BLaER1 treated with 17β-estradiol and CSF1 and Interleukin-3, amounts not matched to agents 10 nM and 100 nM (cell line): ENCODE data around the gene TENT5C.

Experiments
- H3K27ac ChIP-seq, 11 experiments: shearing (Covaris generic); formaldehyde crosslinking; 2 replicates each; pipeline ENCODE4 v1.8.1; 2022
- H3K27me3 ChIP-seq, 11 experiments: shearing (Covaris generic); formaldehyde crosslinking; 2 replicates each; pipeline ENCODE4 v1.8.1; 2022
- H3K36me3 ChIP-seq, 11 experiments: shearing (Covaris generic); formaldehyde crosslinking; 2 replicates each; pipeline ENCODE4 v1.8.1; 2022
- H3K4me1 ChIP-seq, 10 experiments: shearing (Covaris generic); formaldehyde crosslinking; 2 replicates each; pipeline ENCODE4 v1.8.1; 2022
- H3K4me2 ChIP-seq, 11 experiments: shearing (Covaris generic); formaldehyde crosslinking; 2 replicates each; pipeline ENCODE4 v1.8.1; 2022
- H3K4me3 ChIP-seq, 10 experiments: shearing (Covaris generic); formaldehyde crosslinking; 2 replicates each; pipeline ENCODE4 v1.8.1; 2022
- H3K9ac ChIP-seq, 11 experiments: shearing (Covaris generic); formaldehyde crosslinking; 2 replicates each; pipeline ENCODE4 v1.8.1; 2022
- H3K9me3 ChIP-seq, 11 experiments: shearing (Covaris generic); formaldehyde crosslinking; replicated peaks in 1 of 11; 2 replicates each; pipeline ENCODE4 v1.8.1; 2022
- H4K20me1 ChIP-seq, 11 experiments: shearing (Covaris generic); formaldehyde crosslinking; 2 replicates each; pipeline ENCODE4 v1.8.1; 2022
- Cebpa-rat ChIP-seq, 11 experiments: shearing (Covaris generic); IDR thresholded peaks; 2 replicates each; pipeline ENCODE4 v1.8.1; 2022

The TENT5C gene

DNA sequence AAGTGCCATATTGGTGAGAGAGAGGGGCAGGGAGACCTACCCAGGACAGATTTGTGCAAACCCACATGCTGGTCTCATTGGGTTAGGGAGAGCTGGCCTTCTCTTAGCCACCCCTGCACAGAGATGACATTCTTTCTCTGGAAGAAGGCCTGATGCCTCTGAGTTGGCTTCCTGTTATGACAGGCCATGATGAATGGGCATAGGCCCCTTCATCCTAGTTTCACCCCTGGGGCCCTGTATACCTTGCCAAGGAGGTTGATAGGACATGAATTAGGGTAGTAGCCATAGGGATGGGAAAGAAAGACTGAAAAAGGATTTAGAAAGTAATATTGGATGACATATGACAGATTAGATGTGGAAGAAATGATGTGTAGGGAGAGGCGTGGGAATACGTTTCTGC, 46.6 kb downstream of the TENT5C start:
- Histone ChIP-seq H3K27me3 (no peaks in the 10 kb centered on the region), H3K36me3 (no peaks in the 10 kb centered on the region), H4K20me1 (no peaks in the 10 kb centered on the region), H3K4me2 (no peak overlapping the region), H3K4me3 (no peak overlapping the region), H3K9ac (no peak overlapping the region), H3K4me1 (peaks cover 8 to 30% (median 19%) of the 10 kb centered on the region in 10 experiments; a peak in 18 of 20 replicates), H3K27ac (no peak overlapping the region), H3K9me3 (no peaks in the 10 kb centered on the region)
- no peak for TF ChIP-seq Cebpa-rat (IDR thresholded peaks at IDR 0.05)

DNA sequence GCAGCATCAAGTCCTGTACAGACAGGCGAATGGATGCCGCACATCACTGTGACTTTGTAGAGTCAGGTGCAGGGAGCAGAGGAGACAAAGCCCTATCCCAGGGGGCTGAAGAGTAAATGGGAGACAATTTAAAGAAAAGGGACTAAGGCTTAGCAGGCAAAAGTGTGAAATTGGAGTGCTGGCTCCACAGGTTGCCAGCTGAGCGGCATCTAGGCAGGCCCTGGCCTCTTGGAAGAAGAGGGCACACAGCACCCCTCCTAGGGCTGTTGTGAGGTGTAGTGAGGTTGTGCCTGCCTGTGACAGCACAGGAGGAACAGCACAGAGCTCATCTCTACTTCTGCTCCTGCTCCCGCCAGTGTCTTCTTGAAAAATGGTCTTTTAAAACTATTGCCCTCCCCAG, 47.3 kb downstream of the TENT5C start:
- peak overlapping the region in 1 of 11 experiments; percentile 29; a peak in 1 of 22 replicates for H3K4me2 ChIP-seq
- no peaks in the 10 kb centered on the region for H3K36me3 ChIP-seq
- TF ChIP-seq Cebpa-rat (IDR thresholded peaks at IDR 0.05) = no peak
- H3K27ac ChIP-seq = no peak overlapping the region
- no peaks in the 10 kb centered on the region for H3K27me3 ChIP-seq
- peaks cover 9 to 34% (median 22%) of the 10 kb centered on the region in 10 experiments; a peak in 19 of 20 replicates for H3K4me1 ChIP-seq
- no peaks in the 10 kb centered on the region for H3K9me3 ChIP-seq
- no peaks in the 10 kb centered on the region for H4K20me1 ChIP-seq
- H3K4me3 ChIP-seq = no peak overlapping the region
- no peak overlapping the region for H3K9ac ChIP-seq

DNA sequence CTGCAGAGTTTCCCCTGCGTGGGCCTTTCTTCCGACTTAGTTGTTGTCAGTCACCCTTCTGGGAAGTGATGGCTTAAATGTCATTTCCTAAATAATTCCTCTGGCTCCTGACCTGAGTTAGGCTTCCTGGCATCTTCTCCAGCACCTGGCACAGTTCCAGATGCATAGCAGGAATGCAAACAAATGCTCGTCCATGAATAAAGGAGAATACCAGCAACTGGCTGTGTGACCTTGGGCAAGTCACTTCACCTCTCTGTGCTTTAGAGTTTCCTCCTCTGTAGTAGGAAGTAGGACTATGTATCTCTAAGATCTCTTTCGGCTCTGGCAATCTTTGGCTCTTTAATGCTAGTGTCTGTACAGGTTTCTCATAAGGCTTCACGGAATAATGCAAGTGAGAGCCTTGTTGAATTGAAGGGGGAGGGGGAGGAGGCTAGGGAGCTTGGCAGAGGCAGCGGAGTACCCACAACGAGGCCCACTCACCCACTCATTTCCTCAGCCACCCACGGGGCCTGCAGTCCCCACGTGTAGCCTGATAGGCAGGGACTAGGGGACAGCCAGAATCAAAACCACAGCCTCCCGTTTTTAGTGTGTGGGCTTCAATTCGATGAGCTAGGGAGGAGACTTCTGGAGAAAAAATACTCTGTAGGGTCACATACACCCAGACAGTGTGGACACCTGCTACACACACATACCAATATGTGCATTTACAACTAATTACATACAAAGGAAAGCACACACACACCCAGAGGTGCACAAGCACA, 48.1 kb downstream of the TENT5C start:
- no peak for TF ChIP-seq Cebpa-rat (IDR thresholded peaks at IDR 0.05)
- Histone ChIP-seq H4K20me1 (no peaks in the 10 kb centered on the region), H3K9me3 (no peaks in the 10 kb centered on the region), H3K36me3 (no peaks in the 10 kb centered on the region), H3K4me2 (peak overlapping the region in 10 of 11 experiments; percentile 16 to 54 (median 44); a peak in 18 of 22 replicates), H3K27ac (no peak overlapping the region), H3K9ac (no peak overlapping the region), H3K4me3 (no peak overlapping the region), H3K4me1 (peaks cover 9 to 42% (median 30%) of the 10 kb centered on the region in 10 experiments; a peak in 19 of 20 replicates), H3K27me3 (no peaks in the 10 kb centered on the region)

DNA sequence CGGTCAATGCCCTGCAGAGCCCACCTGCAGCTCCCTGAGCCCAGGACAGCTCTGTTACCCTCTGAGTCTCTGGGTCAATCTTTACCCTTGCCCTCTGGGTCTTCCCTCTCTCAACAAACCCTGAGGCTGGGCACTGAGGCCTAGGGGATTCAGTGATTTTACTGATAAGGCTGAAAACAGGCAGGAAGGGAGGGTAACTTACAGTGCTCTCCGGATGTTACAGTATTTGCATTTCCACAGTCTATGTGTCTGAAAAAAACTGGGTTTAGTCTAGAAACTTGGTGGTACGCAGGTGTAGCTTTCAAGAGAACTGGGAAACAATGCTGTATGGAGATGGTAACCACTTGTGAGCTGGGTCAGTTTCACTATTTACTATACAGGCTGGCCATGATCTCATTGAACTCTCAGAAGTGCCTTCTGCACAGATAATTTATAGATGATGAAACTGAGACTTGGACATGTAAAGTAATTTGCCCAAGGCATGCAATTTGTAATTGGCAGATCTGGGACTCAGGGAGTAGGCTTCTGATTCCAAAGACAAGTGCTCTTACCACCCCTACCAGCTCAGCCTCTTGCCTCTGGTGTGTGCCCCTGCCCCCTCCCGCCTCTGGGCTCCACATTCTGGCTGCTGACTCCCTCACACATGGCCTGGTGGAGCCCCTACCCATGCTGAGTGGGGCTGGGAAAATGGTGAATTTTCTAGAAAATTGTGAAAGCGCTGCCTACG, 48.8 kb downstream of the TENT5C start:
- TF ChIP-seq Cebpa-rat (IDR thresholded peaks at IDR 0.05) = no peak
- Histone ChIP-seq H3K36me3 (no peaks in the 10 kb centered on the region), H3K4me1 (peaks cover 9 to 49% (median 36%) of the 10 kb centered on the region in 10 experiments; a peak in 19 of 20 replicates), H3K4me3 (no peak overlapping the region), H3K27me3 (no peaks in the 10 kb centered on the region), H3K9ac (no peak overlapping the region), H3K27ac (no peak overlapping the region), H3K4me2 (peak overlapping the region in 9 of 11 experiments; percentile 16 to 54 (median 46); a peak in 16 of 22 replicates), H3K9me3 (no peaks in the 10 kb centered on the region), H4K20me1 (no peaks in the 10 kb centered on the region)

DNA sequence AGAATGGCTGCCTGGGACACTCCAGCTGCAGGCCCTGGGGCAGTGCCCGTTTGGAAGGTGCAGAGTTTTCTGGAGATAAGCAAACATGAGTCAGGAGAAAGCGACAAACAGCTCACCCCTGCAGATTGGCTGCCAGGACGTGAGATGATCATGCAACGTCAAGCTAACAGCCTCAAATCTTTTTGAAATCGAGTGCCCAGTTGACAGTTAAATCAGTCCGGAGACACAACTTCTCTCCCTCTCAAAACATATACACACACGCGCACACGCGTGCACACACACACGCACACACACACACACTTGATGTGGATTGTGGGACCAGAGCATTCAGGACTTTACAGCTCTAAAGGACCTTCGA, 49.4 kb downstream of the TENT5C start:
- Histone ChIP-seq H3K4me1 (peaks cover 9 to 54% (median 38%) of the 10 kb centered on the region in 10 experiments; a peak in 19 of 20 replicates), H4K20me1 (no peaks in the 10 kb centered on the region), H3K27ac (no peak overlapping the region), H3K9me3 (no peaks in the 10 kb centered on the region), H3K27me3 (no peaks in the 10 kb centered on the region), H3K36me3 (no peaks in the 10 kb centered on the region), H3K4me2 (peak overlapping the region in 1 of 11 experiments; percentile 46; a peak in 1 of 22 replicates), H3K4me3 (no peak overlapping the region), H3K9ac (no peak overlapping the region)
- no peak for TF ChIP-seq Cebpa-rat (IDR thresholded peaks at IDR 0.05)

DNA sequence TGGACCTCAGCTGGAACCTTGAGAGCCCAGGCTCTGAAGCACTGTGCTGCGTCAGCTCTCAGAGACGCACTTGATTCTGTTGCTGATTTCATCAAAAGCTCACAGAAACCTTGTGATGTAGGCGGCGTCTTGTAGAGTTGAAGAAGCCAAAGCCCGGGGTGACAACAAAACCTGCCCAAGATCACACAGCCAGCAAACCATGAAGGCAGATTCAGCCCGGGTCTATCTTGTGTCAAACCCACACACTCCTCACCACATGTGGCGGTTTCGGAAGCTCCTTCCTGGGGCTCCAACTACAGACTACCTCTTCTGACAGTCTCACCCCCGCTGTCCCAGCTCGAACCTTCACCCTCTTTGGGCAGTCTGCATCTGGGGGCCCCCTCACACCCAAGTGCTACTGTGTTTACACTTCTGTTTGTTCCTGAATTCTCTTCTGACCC, 50.4 kb downstream of the TENT5C start:
- H4K20me1 ChIP-seq = no peaks in the 10 kb centered on the region
- H3K4me3 ChIP-seq = no peak overlapping the region
- no peak overlapping the region for H3K27ac ChIP-seq
- no peaks in the 10 kb centered on the region for H3K27me3 ChIP-seq
- H3K4me1 ChIP-seq = peaks cover 9 to 61% (median 42%) of the 10 kb centered on the region in 10 experiments; a peak in 19 of 20 replicates
- H3K9me3 ChIP-seq = no peaks in the 10 kb centered on the region
- no peak for TF ChIP-seq Cebpa-rat (IDR thresholded peaks at IDR 0.05)
- H3K36me3 ChIP-seq = no peaks in the 10 kb centered on the region
- H3K9ac ChIP-seq = no peak overlapping the region
- peak overlapping the region in 7 of 11 experiments; percentile 25 to 58 (median 40); a peak in 12 of 22 replicates for H3K4me2 ChIP-seq

DNA sequence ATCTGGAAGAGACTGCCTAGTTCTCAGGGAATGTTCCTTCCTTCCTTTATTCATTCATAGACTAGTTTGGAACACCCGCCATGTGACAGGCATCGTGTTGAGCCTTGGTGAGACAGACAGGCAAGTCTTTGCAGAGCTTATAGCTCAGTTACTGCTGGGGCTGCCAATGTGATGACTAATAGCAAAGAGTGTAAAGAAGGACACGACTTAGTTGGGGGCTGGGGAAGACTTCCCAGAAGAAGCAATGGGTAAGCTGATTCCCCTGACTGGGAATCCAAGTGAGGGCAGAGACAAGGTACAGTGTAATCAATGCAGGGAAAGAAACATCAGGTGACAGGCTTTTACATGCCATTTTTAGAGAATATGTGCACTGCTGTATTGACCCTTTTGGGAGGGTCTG, 51.2 kb downstream of the TENT5C start:
- Histone ChIP-seq H3K27ac (no peak overlapping the region), H3K4me3 (no peak overlapping the region), H3K4me2 (no peak overlapping the region; a peak in 1 of 22 replicates), H3K27me3 (no peaks in the 10 kb centered on the region), H3K36me3 (no peaks in the 10 kb centered on the region), H3K9ac (no peak overlapping the region), H4K20me1 (no peaks in the 10 kb centered on the region), H3K4me1 (peaks cover 9 to 62% (median 42%) of the 10 kb centered on the region in 10 experiments; a peak in 19 of 20 replicates), H3K9me3 (no peaks in the 10 kb centered on the region)
- no peak for TF ChIP-seq Cebpa-rat (IDR thresholded peaks at IDR 0.05)

DNA sequence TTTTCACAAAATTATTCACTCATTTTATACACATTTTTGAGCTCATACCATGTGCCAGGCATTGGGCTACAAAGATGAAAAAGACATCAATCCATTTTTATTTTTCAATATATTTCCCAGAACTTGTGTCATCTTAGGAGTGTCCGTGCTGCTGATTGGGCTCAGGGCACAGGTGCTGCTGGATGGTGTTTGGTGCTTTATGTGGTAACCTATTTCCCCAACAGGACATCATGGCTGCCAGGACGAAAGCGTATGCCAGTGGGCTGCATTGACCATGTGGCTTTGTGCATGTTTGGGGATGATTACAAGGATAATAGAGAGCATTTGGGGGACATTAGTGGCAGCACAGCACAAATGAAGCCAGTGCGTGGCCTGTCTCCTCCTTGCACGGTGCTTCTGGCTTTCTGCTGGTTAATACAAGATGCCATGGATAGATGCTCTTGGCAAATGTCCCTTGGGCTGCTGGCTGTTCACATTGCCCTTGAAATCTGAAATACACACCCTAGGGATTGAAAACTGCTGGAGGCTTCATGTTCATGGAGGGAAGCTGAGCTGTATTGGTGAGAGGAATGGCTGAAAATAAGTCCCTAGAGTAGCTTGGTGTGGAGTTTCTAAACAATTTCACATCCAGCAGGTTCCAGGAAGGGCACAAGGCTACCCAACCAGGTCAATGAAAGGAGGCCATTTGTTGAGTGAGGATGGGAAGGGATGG, 52.3 kb downstream of the TENT5C start:
- no peaks in the 10 kb centered on the region for H3K36me3 ChIP-seq
- no peaks in the 10 kb centered on the region for H4K20me1 ChIP-seq
- peak overlapping the region in 9 of 11 experiments; percentile 24 to 76 (median 64); a peak in 18 of 22 replicates for H3K4me2 ChIP-seq
- no peak overlapping the region for H3K9ac ChIP-seq
- peaks cover 0 to 4% (median 0%) of the 10 kb centered on the region in 11 experiments; a peak in 1 of 22 replicates for H3K9me3 ChIP-seq
- peaks cover 9 to 62% (median 42%) of the 10 kb centered on the region in 10 experiments; a peak in 19 of 20 replicates for H3K4me1 ChIP-seq
- H3K4me3 ChIP-seq = no peak overlapping the region
- H3K27ac ChIP-seq = no peak overlapping the region
- no peak for TF ChIP-seq Cebpa-rat (IDR thresholded peaks at IDR 0.05)
- no peaks in the 10 kb centered on the region for H3K27me3 ChIP-seq

DNA sequence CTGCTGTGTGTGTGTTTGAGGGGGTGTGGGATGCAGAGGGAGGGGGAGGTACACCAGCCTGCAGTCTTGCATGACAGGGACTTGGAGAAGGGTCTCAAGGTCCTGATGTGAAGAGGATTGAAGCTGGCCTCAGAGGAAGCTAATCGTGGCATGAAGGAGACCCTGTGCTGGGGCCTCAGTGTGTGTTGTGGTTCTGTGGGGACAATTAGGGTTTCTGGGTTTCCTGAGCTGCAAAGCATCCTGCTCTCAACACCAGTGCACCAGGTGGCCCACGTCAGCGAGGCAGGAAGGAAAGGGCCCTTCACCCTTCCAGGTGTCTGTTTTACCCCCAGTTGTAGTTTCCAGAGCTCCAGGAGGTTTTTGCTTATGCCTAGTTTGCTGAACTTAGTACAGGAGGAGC, 52.8 kb downstream of the TENT5C start:
- Histone ChIP-seq H4K20me1 (no peaks in the 10 kb centered on the region), H3K4me1 (peaks cover 8 to 58% (median 41%) of the 10 kb centered on the region in 10 experiments; a peak in 19 of 20 replicates), H3K36me3 (no peaks in the 10 kb centered on the region), H3K9me3 (peaks cover 0 to 4% (median 0%) of the 10 kb centered on the region in 11 experiments; a peak in 1 of 22 replicates), H3K9ac (no peak overlapping the region), H3K27me3 (no peaks in the 10 kb centered on the region), H3K4me2 (peak overlapping the region in 9 of 11 experiments; percentile 24 to 76 (median 64); a peak in 18 of 22 replicates), H3K4me3 (no peak overlapping the region), H3K27ac (no peak overlapping the region)
- TF ChIP-seq Cebpa-rat (IDR thresholded peaks at IDR 0.05) = no peak
